ACHN (cell line): Measurements from ENCODE around the gene ADGRL3.
A peak's percentile ranks its signal among the peaks of the same experiment; 100 is the strongest.

Experiments used
- DNase-seq: peaks from one replicate; pipeline ENCODE4 v3.0.0-alpha.2; 2015
- in situ Hi-C: cut with HindIII; loops from 2 replicates; pipeline ENCODE4 v1.10.0; 2017; ENCODE audit warnings: low sequenced_read_pairs, low pct_ligation_motif_present, low pct_unique_long_range_greater_than_20kb

The ADGRL3 gene

DNA sequence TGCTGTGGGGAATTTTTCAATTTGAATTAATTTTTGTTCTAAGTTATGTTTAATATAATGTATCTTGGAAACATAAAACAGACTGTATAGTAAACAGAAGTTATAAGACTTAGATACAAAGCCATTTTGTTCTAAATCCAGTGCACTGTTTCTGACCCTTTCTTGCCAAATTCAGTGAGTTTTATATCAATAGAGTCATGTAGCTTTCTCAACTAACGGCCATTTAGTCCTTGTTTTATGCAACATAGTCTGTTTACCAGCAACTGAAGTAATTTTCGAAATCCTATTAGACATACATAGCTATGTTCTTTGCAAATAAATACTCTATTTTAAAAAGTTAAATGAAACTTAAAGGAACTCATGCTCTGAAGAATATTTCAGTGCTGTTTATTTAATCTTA, 242.8 kb downstream of the ADGRL3 start:
- no peak for DNase-seq
- in situ Hi-C loops: no loop called here

GRCh38 chr4:61443813-61444510, 243.8 kb downstream of the ADGRL3 start:
- in situ Hi-C loops: no loop called here
- DNase-seq: peak; percentile 22

GRCh38 chr4:61445374-61446063, 245.4 kb downstream of the ADGRL3 start:
- in situ Hi-C loops: no loop called here
- no peak for DNase-seq

DNA sequence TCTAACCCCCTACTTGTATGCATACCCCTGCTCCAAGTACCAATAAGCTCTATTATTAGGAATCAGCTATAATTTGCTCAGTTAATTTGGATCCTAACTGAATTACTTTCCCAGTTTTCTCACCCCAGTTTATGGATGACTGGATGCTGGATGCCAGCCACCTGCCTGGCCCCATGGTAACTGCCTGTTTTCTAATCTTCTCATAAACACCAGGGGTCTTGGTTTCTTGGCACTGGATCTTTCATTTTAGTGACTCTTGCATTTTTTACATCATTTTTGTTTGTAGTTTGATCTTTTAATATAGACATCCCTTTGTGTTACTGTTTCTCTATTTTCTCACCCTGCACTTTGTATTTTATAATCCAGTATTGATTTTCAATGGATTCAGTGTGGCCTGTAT, 246.8 kb downstream of the ADGRL3 start:
- in situ Hi-C loops: no loop called here

DNA sequence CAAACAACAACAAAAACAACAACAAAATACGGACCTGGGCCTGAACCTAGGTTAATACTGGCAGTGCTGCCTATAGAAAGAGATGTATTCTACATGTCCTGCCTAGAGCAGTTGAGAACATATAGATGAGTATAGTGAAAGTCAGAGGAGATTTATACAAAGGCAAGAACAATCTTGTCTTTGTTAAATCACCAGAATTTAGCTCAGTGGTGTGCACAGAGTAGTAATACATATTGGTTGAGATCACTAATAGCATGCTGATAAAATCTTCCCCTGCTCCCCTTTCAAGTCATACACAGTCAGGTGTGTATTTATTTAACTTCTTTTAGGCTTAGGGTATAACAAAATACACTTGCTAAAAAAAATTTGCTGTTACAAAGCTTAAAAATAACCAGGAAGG, 247.8 kb downstream of the ADGRL3 start:
- DNase-seq: no peak
- in situ Hi-C loops: no loop called here

More for the DNA sequence above, 246.8 kb downstream of the ADGRL3 start:
- no peak for DNase-seq

DNA sequence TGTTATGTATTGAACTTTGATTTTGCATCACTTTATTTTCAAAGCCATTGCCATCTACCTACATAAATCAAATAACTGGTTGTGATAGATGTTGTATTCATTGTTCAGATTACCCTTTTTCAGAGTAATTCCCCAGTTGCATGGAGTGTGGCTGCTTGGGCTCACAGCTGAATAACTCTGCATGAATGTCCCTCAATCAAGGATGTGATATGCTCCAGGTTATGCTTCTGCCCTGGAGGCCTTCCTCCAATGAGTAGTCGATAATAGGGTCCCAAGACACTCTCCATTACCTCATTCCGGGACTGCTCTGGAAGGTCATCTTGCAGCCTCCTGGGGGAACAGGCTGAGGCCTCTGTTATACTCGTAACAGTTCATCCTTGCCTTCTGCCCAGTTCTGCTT, 251.8 kb downstream of the ADGRL3 start:
- no peak for DNase-seq
- in situ Hi-C loops: no loop called here

GRCh38 chr4:61461956-61462355, 261.8 kb downstream of the ADGRL3 start:
- no peak for DNase-seq
- in situ Hi-C loops: no loop called here

GRCh38 chr4:61462451-61463326, 262.6 kb downstream of the ADGRL3 start:
- DNase-seq: peak; percentile 4
- in situ Hi-C loops: no loop called here

DNA sequence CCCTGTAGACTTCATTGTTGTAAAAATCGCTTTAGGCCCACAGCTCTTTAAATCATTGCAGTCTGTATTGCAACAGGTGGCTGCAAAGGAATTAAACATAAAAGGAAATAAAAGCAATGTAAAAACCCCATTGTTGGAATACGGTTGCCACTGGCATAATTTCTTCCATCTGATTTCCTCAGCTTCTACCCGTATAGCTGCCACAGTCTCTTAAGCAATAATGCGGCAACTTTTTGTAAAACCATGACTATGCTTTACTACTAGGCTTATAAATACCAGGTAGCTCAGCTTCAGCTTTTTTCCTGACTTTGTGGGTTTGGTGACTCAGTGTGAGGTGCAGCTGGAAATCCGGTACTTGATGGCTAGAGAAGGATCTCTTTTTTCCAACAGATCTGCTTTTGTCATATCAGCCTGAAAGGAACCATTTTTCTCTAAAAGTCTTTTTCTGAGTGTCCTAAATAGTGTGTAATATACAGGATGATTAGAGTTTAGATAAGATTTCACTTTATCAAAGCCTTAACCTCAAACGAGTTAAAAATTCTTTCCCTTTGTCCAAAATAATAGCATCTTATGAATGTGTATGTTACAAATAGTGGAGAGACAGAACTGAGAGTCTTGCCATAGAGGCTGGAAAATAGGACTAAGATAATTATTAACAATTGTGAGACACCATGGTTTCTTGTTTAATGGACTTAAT, 268.0 kb downstream of the ADGRL3 start:
- peak; percentile 49 for DNase-seq
- in situ Hi-C loops: no loop called here

- in situ Hi-C loops: no loop called here
- no peak for DNase-seq
Observed at GRCh38 chr4:61473306-61473705, 273.2 kb downstream of the ADGRL3 start.

DNA sequence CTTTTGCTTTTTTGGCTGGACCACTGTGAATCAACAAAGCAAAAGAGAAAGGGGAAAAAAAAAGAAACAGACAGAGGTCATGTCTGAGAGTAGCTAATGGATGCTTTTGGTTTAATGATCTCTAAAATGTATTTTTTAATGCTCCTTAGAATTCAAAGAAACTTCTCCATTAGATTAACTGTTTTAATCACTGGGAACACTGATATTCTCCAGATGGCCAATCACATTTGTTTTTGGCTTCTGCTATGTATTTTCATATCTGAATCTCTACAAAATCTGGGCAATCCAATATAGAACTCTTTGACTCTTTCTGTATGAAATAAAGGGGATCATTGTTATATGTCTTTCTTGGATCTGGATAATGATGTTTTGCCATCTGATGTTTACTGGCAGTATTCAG, 278.2 kb downstream of the ADGRL3 start:
- in situ Hi-C loops: no loop called here
- no peak for DNase-seq

DNA sequence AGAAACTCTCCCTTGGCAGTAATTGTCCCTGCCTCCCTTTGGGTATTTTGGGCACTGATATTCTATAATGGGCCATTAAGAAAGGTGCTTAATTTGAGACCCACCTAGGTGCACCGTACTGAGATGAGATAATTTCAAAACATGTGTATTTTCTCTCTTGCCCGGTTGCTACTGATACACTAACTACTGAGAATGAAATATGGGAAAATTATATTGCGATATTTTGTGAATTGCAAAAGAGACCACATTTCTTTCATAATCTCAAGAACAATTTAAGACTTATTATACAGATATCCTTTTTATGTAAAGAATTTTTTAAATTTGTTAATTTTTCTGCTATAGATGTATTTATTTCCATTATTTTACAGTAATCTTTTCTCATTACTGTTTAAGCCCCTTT, 284.9 kb downstream of the ADGRL3 start:
- DNase-seq: no peak
- in situ Hi-C loops: no loop called here

GRCh38 chr4:61489927-61490326, 289.8 kb downstream of the ADGRL3 start:
- DNase-seq: no peak
- in situ Hi-C loops: no loop called here

DNA sequence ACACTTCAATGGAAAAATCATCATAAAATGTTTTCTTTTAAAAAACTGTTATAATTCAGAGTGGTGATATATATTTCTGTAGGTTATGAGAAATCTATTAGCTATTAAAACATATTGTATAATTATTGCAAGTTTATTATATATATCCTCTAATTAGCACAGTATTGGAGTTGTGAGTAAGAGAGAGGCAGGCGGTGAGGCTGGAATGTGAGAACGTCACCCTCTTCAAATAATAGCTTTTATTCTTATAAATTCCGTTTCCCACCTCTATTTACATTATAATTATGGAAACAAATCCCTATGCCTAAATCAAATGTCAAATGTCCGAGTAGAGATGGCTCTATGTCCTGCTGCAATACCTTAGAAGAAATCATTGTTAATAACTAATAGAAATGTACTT, 292.9 kb downstream of the ADGRL3 start:
- in situ Hi-C loops: no loop called here
- no peak for DNase-seq

GRCh38 chr4:61493470-61493869, 293.3 kb downstream of the ADGRL3 start:
- DNase-seq: no peak
- in situ Hi-C loops: no loop called here

- DNase-seq: peak; percentile 4
- in situ Hi-C loops: no loop called here
Observed at GRCh38 chr4:61500883-61501282, 300.8 kb downstream of the ADGRL3 start.

GRCh38 chr4:61501812-61502211, 301.7 kb downstream of the ADGRL3 start:
- no peak for DNase-seq
- in situ Hi-C loops: no loop called here

DNA sequence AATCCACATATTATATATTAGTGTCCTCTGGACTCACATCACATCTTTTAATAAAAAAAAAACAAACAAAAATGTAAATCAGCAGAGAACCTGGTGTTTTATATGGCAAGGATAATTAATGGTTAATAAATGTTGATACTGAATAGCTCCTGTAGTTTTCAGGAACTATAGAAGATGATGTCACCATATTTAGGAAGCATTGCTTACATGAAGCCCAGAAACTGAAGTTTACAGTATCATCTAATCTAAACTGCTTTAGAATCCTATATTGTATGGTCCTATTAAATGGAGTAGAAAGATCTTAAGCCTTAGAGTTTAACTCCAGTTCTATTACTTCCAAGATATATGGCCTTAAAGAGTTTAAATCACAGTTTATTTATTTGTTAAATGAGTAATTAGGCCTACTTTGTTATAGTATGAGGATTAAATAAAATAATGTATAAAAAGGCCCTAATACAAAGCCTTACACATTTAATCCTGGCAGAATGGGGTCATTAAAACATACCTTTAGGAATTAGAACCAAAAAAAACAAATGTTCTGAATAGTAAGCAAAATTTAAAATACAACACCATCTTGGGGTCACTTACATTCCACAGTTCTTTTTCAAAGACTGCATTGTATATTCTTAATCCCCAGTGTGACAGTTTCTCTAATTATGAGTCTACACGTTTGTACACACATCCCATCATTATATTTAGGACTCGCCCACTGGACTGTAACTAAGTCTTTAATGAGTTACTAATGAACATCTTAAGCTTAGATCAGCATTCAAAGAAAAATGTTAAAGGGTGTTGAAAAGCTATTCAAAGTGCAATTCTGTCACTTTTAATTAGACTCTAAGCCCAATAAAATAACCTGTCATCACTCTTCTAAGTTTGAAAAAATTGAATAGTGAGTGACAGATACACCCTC, 305.9 kb downstream of the ADGRL3 start:
- in situ Hi-C loops: no loop called here

More for the DNA sequence above, 305.9 kb downstream of the ADGRL3 start:
- no peak for DNase-seq
